AG04450 (cell line): ENCODE data around the gene ANAPC15. TPM values are rescaled to one million over a fixed set of nuclear protein-coding genes. Genes with fewer than 3 reads are reported as not detected.
"Not testable (repeated sequence)": the region's sequence is repeated elsewhere in the genome, so short reads cannot be mapped to it uniquely, and the experiment has no call there.

Experiments used
- CTCF ChIA-PET: fragments of 300-600, 350-600 bp; formaldehyde crosslinking; extraction: SDS; loops from one replicate; lab custom pipeline; 2022; ENCODE audit warnings: antibody characterized with exemption, inconsistent platforms; lab: Charles Lee
- POLR2A ChIA-PET: fragments of 350-600 bp; formaldehyde crosslinking; extraction: SDS; loops from one replicate; lab custom pipeline; 2021; ENCODE audit warnings: antibody characterized with exemption, inconsistent platforms; lab: Yijun Ruan, JAX
- DNase-seq: peaks from one replicate; pipeline ENCODE4 v3.0.0-alpha.2; 2011; ENCODE audit warnings: low read depth, low spot score
- H3K27ac ChIP-seq: one replicate; pipeline ENCODE4 v1.5.1; 2012; ENCODE audit warnings: low read depth, low read length, control low read depth
- H3K27me3 ChIP-seq: one replicate; pipeline ENCODE4 v1.6.0; 2012; ENCODE audit warnings: low read length; ENCODE audit not compliant: control insufficient read depth, insufficient read depth
- H3K4me3 ChIP-seq: 2 replicates; pipeline ENCODE4 v1.5.1; 2011; ENCODE audit warnings: mild to moderate bottlenecking, low read depth, low read length, control low read depth
- H3K9me3 ChIP-seq: 2 replicates; pipeline ENCODE4 v1.5.1; 2012; ENCODE audit warnings: low read length; ENCODE audit not compliant: control insufficient read depth, insufficient read depth
- polyA plus RNA-seq: library from polyadenylated mRNA; depleted of rRNA; stranded (reverse); fragments of >200 nt; gene quantifications from 2 replicates; pipeline ENCODE4 v1.2.3, GENCODE V29; 2011
- TF ChIP-seq, protein P1 (sequence below): IDR thresholded peaks from 2 replicates; pipeline ENCODE4 v1.5.1; 2011; ENCODE audit warnings: low read depth, low read length, control low read depth, inconsistent platforms

The ANAPC15 gene
- polyA plus RNA-seq, 1 experiment: 54.5 TPM

GRCh38 chr11:72135891-72136683, 23.6 kb upstream of the ANAPC15 start:
- TF ChIP-seq, protein P1, sequence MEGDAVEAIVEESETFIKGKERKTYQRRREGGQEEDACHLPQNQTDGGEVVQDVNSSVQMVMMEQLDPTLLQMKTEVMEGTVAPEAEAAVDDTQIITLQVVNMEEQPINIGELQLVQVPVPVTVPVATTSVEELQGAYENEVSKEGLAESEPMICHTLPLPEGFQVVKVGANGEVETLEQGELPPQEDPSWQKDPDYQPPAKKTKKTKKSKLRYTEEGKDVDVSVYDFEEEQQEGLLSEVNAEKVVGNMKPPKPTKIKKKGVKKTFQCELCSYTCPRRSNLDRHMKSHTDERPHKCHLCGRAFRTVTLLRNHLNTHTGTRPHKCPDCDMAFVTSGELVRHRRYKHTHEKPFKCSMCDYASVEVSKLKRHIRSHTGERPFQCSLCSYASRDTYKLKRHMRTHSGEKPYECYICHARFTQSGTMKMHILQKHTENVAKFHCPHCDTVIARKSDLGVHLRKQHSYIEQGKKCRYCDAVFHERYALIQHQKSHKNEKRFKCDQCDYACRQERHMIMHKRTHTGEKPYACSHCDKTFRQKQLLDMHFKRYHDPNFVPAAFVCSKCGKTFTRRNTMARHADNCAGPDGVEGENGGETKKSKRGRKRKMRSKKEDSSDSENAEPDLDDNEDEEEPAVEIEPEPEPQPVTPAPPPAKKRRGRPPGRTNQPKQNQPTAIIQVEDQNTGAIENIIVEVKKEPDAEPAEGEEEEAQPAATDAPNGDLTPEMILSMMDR: no peak
- ChIA-PET CTCF (interaction anchor here (0.5 to 1.6 kb wide), 2 partner anchors 45 to 138 kb away, joined by 3 to 4 read pairs; no protein-coding TSS in a partner anchor), POLR2A (interaction anchor here (0.6 kb wide), 1 partner anchor 9 kb away, joined by 3 read pairs; no protein-coding TSS in a partner anchor)
- Histone ChIP-seq H3K27me3 (peaks cover 3% of the 10 kb centered on the region), H3K27ac (peak overlapping the region; percentile 47), H3K9me3 (peaks cover 9% of the 10 kb centered on the region), H3K4me3 (no peak overlapping the region)
- no peak for DNase-seq

DNA sequence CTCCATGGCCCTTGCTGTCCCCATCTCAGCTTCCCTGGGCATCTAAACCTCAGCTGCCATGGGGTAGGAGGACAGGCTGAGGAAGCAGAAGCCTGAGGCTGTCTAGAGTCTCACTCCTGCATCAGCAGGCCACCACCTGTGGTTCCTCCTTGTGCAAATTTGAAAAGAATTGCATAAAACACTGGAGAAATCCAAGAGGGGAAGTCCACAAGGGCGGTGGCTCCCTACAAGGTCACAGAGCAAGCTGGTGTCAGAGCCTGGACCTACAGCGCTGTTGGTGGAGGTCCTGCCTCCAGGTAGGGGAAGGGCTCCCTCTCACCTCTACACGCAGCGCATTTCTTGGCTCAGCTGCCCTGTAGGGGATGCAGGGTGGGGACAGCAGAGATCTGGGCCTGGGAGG, 23.0 kb upstream of the ANAPC15 start, which contains the start of gene FOLR3:
TSS of gene FOLR3 (plus strand) at position 253 of the 400 bp plus-strand sequence. CDS start 228 bp downstream, outside the sequence.
- H3K9me3 ChIP-seq, H3K27me3 ChIP-seq, POLR2A ChIA-PET, H3K4me3 ChIP-seq, DNase-seq: not testable (repeated sequence)
- CTCF ChIA-PET: interaction anchor here (0.5 to 0.7 kb wide), 2 partner anchors 8 to 137 kb away, joined by 3 read pairs; no protein-coding TSS in a partner anchor
- peak within 1 kb of the TSS; percentile 47 for H3K27ac ChIP-seq

DNA sequence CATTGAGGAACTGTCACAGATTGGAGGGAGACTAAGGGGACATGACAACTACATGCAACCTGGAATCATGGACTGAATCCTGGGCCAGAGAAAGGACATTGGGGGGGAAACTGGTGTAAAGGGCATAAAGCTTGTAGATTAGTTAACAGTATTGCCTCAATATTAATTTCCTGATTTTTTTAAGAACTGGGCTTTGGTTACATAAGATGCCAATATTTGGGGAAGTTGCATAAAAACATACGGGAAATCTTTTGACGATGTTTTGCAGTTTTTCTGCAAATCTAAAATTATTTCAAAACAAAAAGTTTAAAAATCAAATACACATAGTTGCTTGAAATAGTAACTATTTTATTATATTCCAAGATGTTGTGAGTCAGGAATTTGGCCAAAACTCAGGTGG, 20.2 kb upstream of the ANAPC15 start:
- TF ChIP-seq, protein P1: no peak
- H3K27ac ChIP-seq: no peak overlapping the region
- no peak for DNase-seq
- H3K4me3 ChIP-seq: no peak overlapping the region
- H3K9me3 ChIP-seq: peaks cover 17% of the 10 kb centered on the region
- CTCF ChIA-PET: interaction anchor here (1.0 kb wide), 1 partner anchor 18 kb away, joined by 3 read pairs; no protein-coding TSS in a partner anchor
- H3K27me3 ChIP-seq: peaks cover 3% of the 10 kb centered on the region
- POLR2A ChIA-PET: no interaction called here

GRCh38 chr11:72129381-72129780, 16.9 kb upstream of the ANAPC15 start:
- H3K27ac ChIP-seq: no peak overlapping the region
- TF ChIP-seq, protein P1: no peak
- no peak overlapping the region for H3K4me3 ChIP-seq
- peaks cover 8% of the 10 kb centered on the region for H3K9me3 ChIP-seq
- POLR2A ChIA-PET: no interaction called here
- DNase-seq: no peak
- CTCF ChIA-PET: interaction anchor here (1.1 kb wide), 1 partner anchor 14 kb away, joined by 3 read pairs; no protein-coding TSS in a partner anchor
- peaks cover 3% of the 10 kb centered on the region for H3K27me3 ChIP-seq

DNA sequence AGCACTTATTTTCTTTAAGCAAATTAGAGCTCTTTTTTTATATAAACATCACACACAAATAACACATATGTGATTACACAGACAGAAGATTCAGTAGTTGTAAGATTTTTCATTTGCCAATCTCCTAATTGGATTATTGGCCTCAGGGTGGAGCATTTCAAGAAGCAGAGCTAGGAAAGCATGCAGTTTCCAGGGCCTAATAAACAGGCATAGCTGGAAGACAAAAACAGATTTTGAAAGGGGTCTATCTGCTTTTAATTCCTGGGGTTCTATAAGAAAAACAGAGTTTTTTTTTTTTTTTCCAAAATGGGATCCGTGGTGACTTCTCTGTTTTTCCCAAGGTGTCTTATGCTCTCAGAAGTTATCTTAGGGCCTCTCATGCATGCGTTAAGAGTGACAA, 15.4 kb upstream of the ANAPC15 start:
- Histone ChIP-seq H3K4me3 (no peak overlapping the region), H3K27me3 (peaks cover 1% of the 10 kb centered on the region), H3K9me3 (peaks cover 11% of the 10 kb centered on the region), H3K27ac (no peak overlapping the region)
- CTCF ChIA-PET: interaction anchor here (0.9 to 1.1 kb wide), 2 partner anchors 16 to 304 kb away, joined by 3 to 6 read pairs; no protein-coding TSS in a partner anchor
- TF ChIP-seq, protein P1: no peak
- POLR2A ChIA-PET: no interaction called here
- no peak for DNase-seq
